ENCODE measurements around the gene REPS1. TPM values are rescaled to one million over a fixed set of nuclear protein-coding genes. Genes with fewer than 3 reads are reported as not detected.

REPS1 gene
- total and polyA plus RNA-seq, 2 of the 13 experiments (the other 11 are each of a cell fraction or from before 2014, with no cell fraction given): 36.4 to 38.3 TPM

GRCh38 chr6:138989098-138989983 is 1.3 kb upstream of the REPS1 start (continued):
- TF ChIP-seq, protein P1, sequence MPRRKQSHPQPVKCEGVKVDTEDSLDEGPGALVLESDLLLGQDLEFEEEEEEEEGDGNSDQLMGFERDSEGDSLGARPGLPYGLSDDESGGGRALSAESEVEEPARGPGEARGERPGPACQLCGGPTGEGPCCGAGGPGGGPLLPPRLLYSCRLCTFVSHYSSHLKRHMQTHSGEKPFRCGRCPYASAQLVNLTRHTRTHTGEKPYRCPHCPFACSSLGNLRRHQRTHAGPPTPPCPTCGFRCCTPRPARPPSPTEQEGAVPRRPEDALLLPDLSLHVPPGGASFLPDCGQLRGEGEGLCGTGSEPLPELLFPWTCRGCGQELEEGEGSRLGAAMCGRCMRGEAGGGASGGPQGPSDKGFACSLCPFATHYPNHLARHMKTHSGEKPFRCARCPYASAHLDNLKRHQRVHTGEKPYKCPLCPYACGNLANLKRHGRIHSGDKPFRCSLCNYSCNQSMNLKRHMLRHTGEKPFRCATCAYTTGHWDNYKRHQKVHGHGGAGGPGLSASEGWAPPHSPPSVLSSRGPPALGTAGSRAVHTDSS (CRISPR knock-in tag; conservative IDR thresholded peaks at IDR 0.05): no peak
- TF ChIP-seq FOXC1 (CRISPR knock-in tag; IDR thresholded peaks at IDR 0.05; ENCODE audit: borderline replicate concordance) (no peak), E2F2 (CRISPR knock-in tag; IDR thresholded peaks at IDR 0.05; ENCODE audit: borderline replicate concordance) (no peak), DNMT3B (CRISPR knock-in tag; conservative IDR thresholded peaks at IDR 0.05) (no peak), PHF20 (CRISPR knock-in tag; IDR thresholded peaks at IDR 0.05) (no peak), SMARCE1 (IDR thresholded peaks at IDR 0.05; ENCODE audit: borderline replicate concordance) (no peak), DZIP1 (CRISPR knock-in tag; IDR thresholded peaks at IDR 0.05) (no peak), YEATS4 (CRISPR knock-in tag; IDR thresholded peaks at IDR 0.05; ENCODE audit: borderline replicate concordance) (peak; percentile 55; the same call in 1 of the 2 replicates), BRCA1 (CRISPR knock-in tag; IDR thresholded peaks at IDR 0.05) (0 out of 2 replicates have a peak, but pooled peaks have one; percentile 56), HNF1A (IDR thresholded peaks at IDR 0.05; ENCODE audit: low read depth) (peak; percentile 20; the same call in 1 of the 2 replicates), HNF1A (CRISPR knock-in tag; IDR thresholded peaks at IDR 0.05; ENCODE audit: borderline replicate concordance) (no peak), HHEX (CRISPR knock-in tag; IDR thresholded peaks at IDR 0.05) (peak; percentile 79), HDAC6 (IDR thresholded peaks at IDR 0.05; ENCODE audit: low read depth, low read length) (no peak), NR2F6 (IDR thresholded peaks at IDR 0.05) (peak; percentile 53; the same call in 1 of the 2 replicates), NR2F6 (CRISPR knock-in tag; IDR thresholded peaks at IDR 0.05) (0 out of 2 replicates have a peak, but pooled peaks have one; percentile 37), SOX6 (IDR thresholded peaks at IDR 0.05) (no peak), SOX6 (CRISPR knock-in tag; IDR thresholded peaks at IDR 0.05) (peak; percentile 90), POLR2AphosphoS5 (IDR thresholded peaks at IDR 0.05; ENCODE audit: low read depth, low read length) (no peak), TEAD2 (CRISPR knock-in tag; IDR thresholded peaks at IDR 0.05) (no peak), IRF9 (CRISPR knock-in tag; IDR thresholded peaks at IDR 0.05; ENCODE audit: borderline replicate concordance) (no peak)
